ENCODE data around the gene PROSER1. TPM values are rescaled to one million over a fixed set of nuclear protein-coding genes. Genes with fewer than 3 reads are reported as not detected.

Gene PROSER1
- total and polyA plus RNA-seq, 10 of the 15 experiments (the other 5 are each of a cell fraction or from before 2014, with no cell fraction given) = 14.3 to 66.0 (median 26.9) TPM

GRCh38 chr13:39044536-39044935 is 6.6 kb upstream of the PROSER1 start:
- 3% methylated on average over 3 of the region's 3 CpGs for WGBS (ENCODE audit: insufficient coverage, insufficient replicate concordance, low lambda C conversion rate, missing lambda C conversion rate)
- POLR2A ChIA-PET = no interaction called here
- TF ChIP-seq RUNX3 (IDR thresholded peaks at IDR 0.05; ENCODE audit: low read length) (peak; percentile 74), JUNB (IDR thresholded peaks at IDR 0.05) (peak; percentile 32; the same call in 1 of the 2 replicates), NBN (IDR thresholded peaks at IDR 0.05) (no peak), MTA2 (IDR thresholded peaks at IDR 0.05; ENCODE audit: low read depth) (no peak), JUND (IDR thresholded peaks at IDR 0.05; ENCODE audit: low read depth, low read length) (no peak), E2F4 (IDR thresholded peaks at IDR 0.05; ENCODE audit: low read depth, low read length) (no peak), RELB (IDR thresholded peaks at IDR 0.05; ENCODE audit: low read depth) (no peak)

More at GRCh38 chr13:39044536-39044935, 6.6 kb upstream of the PROSER1 start:
- H3K4me3 ChIP-seq = peak overlapping the region; percentile 33; the same call in 1 of the 2 replicates
- H2AFZ ChIP-seq (ENCODE audit: control insufficient read depth, low read depth, low read length) = no peak overlapping the region
- CTCF ChIA-PET = no interaction called here
- in situ Hi-C loops (cut with MboI) (loop anchor here (5.0 kb wide), 1 partner anchor 218 kb away; no protein-coding TSS in a partner anchor), intact Hi-C loops (cut with micrococcal nuclease; ENCODE audit: unreplicated experiment) (no loop called here)
- peak overlapping the region; percentile 71; the same call in 1 of the 2 replicates for H3K4me2 ChIP-seq (ENCODE audit: control insufficient read depth, insufficient read depth)
- no peak for DNase-seq (ENCODE audit: low read depth, low spot score)
- SMC1A ChIA-PET (ENCODE audit: uncharacterized antibody, unreplicated experiment) = no interaction called here
- no peaks in the 10 kb centered on the region for H4K20me1 ChIP-seq (ENCODE audit: control insufficient read depth, insufficient read depth)
- RAD21 ChIA-PET (ENCODE audit: unreplicated experiment) = no interaction called here
- peak; percentile 79 for ATAC-seq
- no peaks in the 10 kb centered on the region for H3K9me3 ChIP-seq (replicated peaks; ENCODE audit: control insufficient read depth, insufficient read depth, low read length)
- peaks cover 0 to 6% of the 10 kb centered on the region in 2 experiments; a peak in 1 of 4 replicates for H3K36me3 ChIP-seq (ENCODE audit: control insufficient read depth in 2 of 2, insufficient read depth in 2 of 2, low read length in 1 of 2)
- peaks cover 19% of the 10 kb centered on the region for H3K4me1 ChIP-seq (ENCODE audit: control insufficient read depth, insufficient read depth, low read length)
- H3K9ac ChIP-seq (ENCODE audit: control insufficient read depth, insufficient read depth, low read length) = no peak overlapping the region
- peaks cover 5% of the 10 kb centered on the region; the same call in 1 of the 2 replicates for H3K79me2 ChIP-seq (ENCODE audit: control insufficient read depth, insufficient read depth, low read length)
- peak; percentile 54 for FAIRE-seq
- peak overlapping the region; percentile 36; the same call in 1 of the 2 replicates for H3K27ac ChIP-seq (ENCODE audit: control insufficient read depth, insufficient read depth)
- no peaks in the 10 kb centered on the region for H3K27me3 ChIP-seq (replicated peaks in 1 of 2; ENCODE audit: control insufficient read depth in 2 of 2, insufficient read depth in 2 of 2, low read length in 1 of 2)
- BruUV-seq (replicated peaks) = no TSS peak

All from GM12878 (cell line).